Measurements from ENCODE around the gene HNRNPA0. TPM values are rescaled to one million over a fixed set of nuclear protein-coding genes. Genes with fewer than 3 reads are reported as not detected.

HNRNPA0 gene
- total and polyA plus RNA-seq, 2 experiments from 2014 or later = 15.1 to 39.9 TPM

DNA sequence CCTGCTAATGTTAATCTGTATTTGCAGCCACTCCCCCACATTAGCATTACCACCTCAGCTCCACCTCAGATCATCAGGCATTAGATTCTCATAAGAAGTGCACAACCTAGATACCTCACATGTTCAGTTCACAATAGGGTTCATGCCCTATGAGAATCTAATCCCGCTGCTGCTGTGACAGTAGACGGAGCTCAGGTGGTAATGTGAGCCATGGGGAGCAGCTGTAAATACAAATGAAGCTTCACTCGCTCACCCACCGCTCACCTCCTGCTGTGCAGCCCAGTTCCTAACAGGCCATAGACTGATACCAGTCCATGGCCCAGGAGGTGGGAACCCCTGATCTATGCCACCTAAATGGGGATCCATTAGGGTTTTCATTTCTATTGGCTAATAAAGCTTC, 6.1 kb upstream of the HNRNPA0 start (continued):
- TF ChIP-seq, protein P1, sequence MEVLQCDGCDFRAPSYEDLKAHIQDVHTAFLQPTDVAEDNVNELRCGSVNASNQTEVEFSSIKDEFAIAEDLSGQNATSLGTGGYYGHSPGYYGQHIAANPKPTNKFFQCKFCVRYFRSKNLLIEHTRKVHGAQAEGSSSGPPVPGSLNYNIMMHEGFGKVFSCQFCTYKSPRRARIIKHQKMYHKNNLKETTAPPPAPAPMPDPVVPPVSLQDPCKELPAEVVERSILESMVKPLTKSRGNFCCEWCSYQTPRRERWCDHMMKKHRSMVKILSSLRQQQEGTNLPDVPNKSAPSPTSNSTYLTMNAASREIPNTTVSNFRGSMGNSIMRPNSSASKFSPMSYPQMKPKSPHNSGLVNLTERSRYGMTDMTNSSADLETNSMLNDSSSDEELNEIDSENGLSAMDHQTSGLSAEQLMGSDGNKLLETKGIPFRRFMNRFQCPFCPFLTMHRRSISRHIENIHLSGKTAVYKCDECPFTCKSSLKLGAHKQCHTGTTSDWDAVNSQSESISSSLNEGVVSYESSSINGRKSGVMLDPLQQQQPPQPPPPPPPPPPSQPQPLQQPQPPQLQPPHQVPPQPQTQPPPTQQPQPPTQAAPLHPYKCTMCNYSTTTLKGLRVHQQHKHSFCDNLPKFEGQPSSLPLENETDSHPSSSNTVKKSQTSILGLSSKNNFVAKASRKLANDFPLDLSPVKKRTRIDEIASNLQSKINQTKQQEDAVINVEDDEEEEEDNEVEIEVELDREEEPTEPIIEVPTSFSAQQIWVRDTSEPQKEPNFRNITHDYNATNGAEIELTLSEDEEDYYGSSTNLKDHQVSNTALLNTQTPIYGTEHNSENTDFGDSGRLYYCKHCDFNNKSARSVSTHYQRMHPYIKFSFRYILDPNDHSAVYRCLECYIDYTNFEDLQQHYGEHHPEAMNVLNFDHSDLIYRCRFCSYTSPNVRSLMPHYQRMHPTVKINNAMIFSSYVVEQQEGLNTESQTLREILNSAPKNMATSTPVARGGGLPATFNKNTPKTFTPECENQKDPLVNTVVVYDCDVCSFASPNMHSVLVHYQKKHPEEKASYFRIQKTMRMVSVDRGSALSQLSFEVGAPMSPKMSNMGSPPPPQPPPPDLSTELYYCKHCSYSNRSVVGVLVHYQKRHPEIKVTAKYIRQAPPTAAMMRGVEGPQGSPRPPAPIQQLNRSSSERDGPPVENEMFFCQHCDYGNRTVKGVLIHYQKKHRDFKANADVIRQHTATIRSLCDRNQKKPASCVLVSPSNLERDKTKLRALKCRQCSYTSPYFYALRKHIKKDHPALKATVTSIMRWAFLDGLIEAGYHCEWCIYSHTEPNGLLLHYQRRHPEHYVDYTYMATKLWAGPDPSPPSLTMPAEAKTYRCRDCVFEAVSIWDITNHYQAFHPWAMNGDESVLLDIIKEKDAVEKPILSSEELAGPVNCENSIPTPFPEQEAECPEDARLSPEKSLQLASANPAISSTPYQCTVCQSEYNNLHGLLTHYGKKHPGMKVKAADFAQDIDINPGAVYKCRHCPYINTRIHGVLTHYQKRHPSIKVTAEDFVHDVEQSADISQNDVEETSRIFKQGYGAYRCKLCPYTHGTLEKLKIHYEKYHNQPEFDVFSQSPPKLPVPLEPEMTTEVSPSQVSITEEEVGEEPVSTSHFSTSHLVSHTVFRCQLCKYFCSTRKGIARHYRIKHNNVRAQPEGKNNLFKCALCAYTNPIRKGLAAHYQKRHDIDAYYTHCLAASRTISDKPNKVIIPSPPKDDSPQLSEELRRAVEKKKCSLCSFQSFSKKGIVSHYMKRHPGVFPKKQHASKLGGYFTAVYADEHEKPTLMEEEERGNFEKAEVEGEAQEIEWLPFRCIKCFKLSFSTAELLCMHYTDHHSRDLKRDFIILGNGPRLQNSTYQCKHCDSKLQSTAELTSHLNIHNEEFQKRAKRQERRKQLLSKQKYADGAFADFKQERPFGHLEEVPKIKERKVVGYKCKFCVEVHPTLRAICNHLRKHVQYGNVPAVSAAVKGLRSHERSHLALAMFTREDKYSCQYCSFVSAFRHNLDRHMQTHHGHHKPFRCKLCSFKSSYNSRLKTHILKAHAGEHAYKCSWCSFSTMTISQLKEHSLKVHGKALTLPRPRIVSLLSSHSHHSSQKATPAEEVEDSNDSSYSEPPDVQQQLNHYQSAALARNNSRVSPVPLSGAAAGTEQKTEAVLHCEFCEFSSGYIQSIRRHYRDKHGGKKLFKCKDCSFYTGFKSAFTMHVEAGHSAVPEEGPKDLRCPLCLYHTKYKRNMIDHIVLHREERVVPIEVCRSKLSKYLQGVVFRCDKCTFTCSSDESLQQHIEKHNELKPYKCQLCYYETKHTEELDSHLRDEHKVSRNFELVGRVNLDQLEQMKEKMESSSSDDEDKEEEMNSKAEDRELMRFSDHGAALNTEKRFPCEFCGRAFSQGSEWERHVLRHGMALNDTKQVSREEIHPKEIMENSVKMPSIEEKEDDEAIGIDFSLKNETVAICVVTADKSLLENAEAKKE (CRISPR knock-in tag; IDR thresholded peaks at IDR 0.05) = no peak

DNA sequence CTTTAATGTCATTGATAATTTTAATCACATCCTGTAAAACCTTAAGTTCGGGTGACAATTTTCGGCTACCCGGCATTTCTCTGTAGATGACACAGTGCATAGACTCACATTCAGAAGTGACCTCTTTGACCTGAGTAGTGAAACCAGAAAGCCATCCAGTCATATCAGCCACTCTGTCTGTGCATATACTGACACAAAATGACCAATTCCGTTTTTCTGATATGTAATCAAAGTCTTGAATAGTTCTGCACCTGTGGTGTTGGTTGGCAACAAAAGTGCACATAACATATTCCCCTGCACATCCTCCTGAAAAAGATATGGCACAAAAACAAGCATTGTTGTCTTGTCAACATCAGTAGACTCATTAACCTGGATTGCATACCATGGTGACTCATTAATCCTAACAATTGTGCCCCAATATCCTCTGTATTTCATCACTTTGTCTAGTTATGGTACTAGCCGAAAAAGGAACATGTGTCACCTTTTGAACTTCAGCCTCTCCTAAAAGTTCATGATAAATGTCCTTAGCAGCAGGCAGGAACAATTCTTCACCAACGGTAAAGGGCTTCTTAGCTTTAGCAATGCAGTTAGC, 4.6 kb upstream of the HNRNPA0 start:
- Mint-ChIP-seq H3K27ac (no peak overlapping the region), H3K27me3 (ENCODE audit: insufficient read depth, low read depth, poor library complexity) (no peaks in the 10 kb centered on the region), H3K4me1 (peaks cover 4% of the 10 kb centered on the region; the same call in 2 of the 3 replicates), H3K36me3 (ENCODE audit: low read depth) (peaks cover 13% of the 10 kb centered on the region; the same call in 2 of the 3 replicates), H3K9me3 (peaks cover 8% of the 10 kb centered on the region; the same call in 2 of the 3 replicates), H3K4me3 (no peak overlapping the region)
- no peaks in the 10 kb centered on the region for H3K27me3 ChIP-seq (ENCODE audit: insufficient read depth)
- no peak overlapping the region for H3K4me2 ChIP-seq
- peaks cover 3% of the 10 kb centered on the region for H3K79me2 ChIP-seq (replicated peaks; ENCODE audit: insufficient read depth)
- H3K4me3 ChIP-seq = no peak overlapping the region
- H3K27ac ChIP-seq (ENCODE audit: low read depth) = no peak overlapping the region
- no peaks in the 10 kb centered on the region for H3K4me1 ChIP-seq (ENCODE audit: insufficient read depth)
- no peaks in the 10 kb centered on the region for H3F3A ChIP-seq (replicated peaks; ENCODE audit: low read depth)
- no peaks in the 10 kb centered on the region for H3K36me3 ChIP-seq (ENCODE audit: insufficient read depth)
- H4K20me1 ChIP-seq (replicated peaks; ENCODE audit: insufficient read depth) = no peaks in the 10 kb centered on the region
- no peak for DNase-seq (ENCODE audit: low spot score)
- no peaks in the 10 kb centered on the region for H3K9me2 ChIP-seq (ENCODE audit: insufficient read depth)
- no peak overlapping the region for H2AFZ ChIP-seq
- ATAC-seq = no peak
- no peak for TF ChIP-seq CTCF (conservative IDR thresholded peaks at IDR 0.05; ENCODE audit: low read depth in 2 of 2)
- TF ChIP-seq ZNF114 (CRISPR knock-in tag; IDR thresholded peaks at IDR 0.05) = no peak
- no peak for TF ChIP-seq JUNB (IDR thresholded peaks at IDR 0.05; ENCODE audit: unreplicated experiment)
- no peak for TF ChIP-seq CREB1 (CRISPR knock-in tag; IDR thresholded peaks at IDR 0.05; ENCODE audit: low read depth)
- TF ChIP-seq ZNF331 (CRISPR knock-in tag; IDR thresholded peaks at IDR 0.05; ENCODE audit: low read depth) = no peak
- TF ChIP-seq, protein P2, sequence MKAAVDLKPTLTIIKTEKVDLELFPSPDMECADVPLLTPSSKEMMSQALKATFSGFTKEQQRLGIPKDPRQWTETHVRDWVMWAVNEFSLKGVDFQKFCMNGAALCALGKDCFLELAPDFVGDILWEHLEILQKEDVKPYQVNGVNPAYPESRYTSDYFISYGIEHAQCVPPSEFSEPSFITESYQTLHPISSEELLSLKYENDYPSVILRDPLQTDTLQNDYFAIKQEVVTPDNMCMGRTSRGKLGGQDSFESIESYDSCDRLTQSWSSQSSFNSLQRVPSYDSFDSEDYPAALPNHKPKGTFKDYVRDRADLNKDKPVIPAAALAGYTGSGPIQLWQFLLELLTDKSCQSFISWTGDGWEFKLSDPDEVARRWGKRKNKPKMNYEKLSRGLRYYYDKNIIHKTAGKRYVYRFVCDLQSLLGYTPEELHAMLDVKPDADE (IDR thresholded peaks at IDR 0.05) = no peak
- TF ChIP-seq POLR2AphosphoS5 (IDR thresholded peaks at IDR 0.05; ENCODE audit: low read depth) = no peak

Measured in GM23338 (cell line).